HEK293T (cell line): Measurements from ENCODE around the gene MED15.

Experiments
- CTCF ChIA-PET: fragments of 350-600 bp; formaldehyde crosslinking; extraction: SDS; loops from one replicate; lab custom pipeline; 2021; ENCODE audit warnings: antibody characterized with exemption, inconsistent platforms; lab: Yijun Ruan, JAX
- POLR2A ChIA-PET: fragments of 350-600 bp; formaldehyde crosslinking; extraction: SDS; loops from one replicate; lab custom pipeline; 2020; ENCODE audit warnings: antibody characterized with exemption, inconsistent platforms; lab: Yijun Ruan, JAX
- DNase-seq: peaks from one replicate; pipeline ENCODE4 v3.0.0; 2012; ENCODE audit warnings: mixed read lengths; ENCODE audit errors: extremely low spot score
- ARNT ChIP-seq: fragments of 450-650 bp; IDR thresholded peaks from 2 replicates; pipeline ENCODE4 v1.6.1; 2017; ENCODE audit warnings: mild to moderate bottlenecking
- BHLHE40 ChIP-seq: fragments of 450-650 bp; IDR thresholded peaks from 2 replicates; pipeline ENCODE4 v1.6.1; 2016; ENCODE audit warnings: mild to moderate bottlenecking, moderate library complexity, borderline replicate concordance
- CTBP1 ChIP-seq: fragments of 450-650 bp; IDR thresholded peaks from 2 replicates; pipeline ENCODE4 v1.6.1; 2016; ENCODE audit warnings: borderline replicate concordance
- ELF4 ChIP-seq: fragments of 450-650 bp; IDR thresholded peaks from 2 replicates; pipeline ENCODE4 v1.6.1; 2017; ENCODE audit warnings: antibody characterized with exemption
- FOXA1 ChIP-seq: fragments of 450-650 bp; IDR thresholded peaks from 2 replicates; pipeline ENCODE4 v1.6.1; 2016; ENCODE audit warnings: mild to moderate bottlenecking
- FOXK2 ChIP-seq: fragments of 450-650 bp; IDR thresholded peaks from 2 replicates; pipeline ENCODE4 v1.6.1; 2016; ENCODE audit warnings: mild to moderate bottlenecking
- FOXM1 ChIP-seq: fragments of 450-650 bp; IDR thresholded peaks from 2 replicates; pipeline ENCODE4 v1.6.1; 2017; ENCODE audit warnings: mild to moderate bottlenecking, borderline replicate concordance
- HDGF ChIP-seq: fragments of 450-650 bp; IDR thresholded peaks from 2 replicates; pipeline ENCODE4 v1.6.1; 2017; ENCODE audit warnings: antibody characterized with exemption, borderline replicate concordance
- L3MBTL2 ChIP-seq: fragments of 450-650 bp; conservative IDR thresholded peaks from 2 replicates; pipeline ENCODE4 v1.6.1; 2016; ENCODE audit warnings: mild to moderate bottlenecking
- LEF1 ChIP-seq: fragments of 450-650 bp; IDR thresholded peaks from 2 replicates; pipeline ENCODE4 v1.6.1; 2017; ENCODE audit warnings: mild to moderate bottlenecking, borderline replicate concordance
- NFRKB ChIP-seq: fragments of 450-650 bp; IDR thresholded peaks from 2 replicates; pipeline ENCODE4 v1.6.1; 2016; ENCODE audit warnings: mild to moderate bottlenecking, moderate library complexity
- PKNOX1 ChIP-seq: fragments of 450-650 bp; IDR thresholded peaks from 2 replicates; pipeline ENCODE4 v1.6.1; 2016
- SP1 ChIP-seq: fragments of 450-650 bp; IDR thresholded peaks from 2 replicates; pipeline ENCODE4 v1.6.1; 2017
- SUZ12 ChIP-seq: fragments of 450-650 bp; IDR thresholded peaks from 2 replicates; pipeline ENCODE4 v1.6.1; 2016; ENCODE audit warnings: mild to moderate bottlenecking
- TARDBP ChIP-seq: fragments of 450-650 bp; IDR thresholded peaks from 2 replicates; pipeline ENCODE4 v1.6.1; 2016
- ZNF384 ChIP-seq: fragments of 450-650 bp; IDR thresholded peaks from 2 replicates; pipeline ENCODE4 v1.6.1; 2016

The MED15 gene

GRCh38 chr22:20551805-20552442 lies 44.5 kb downstream of the MED15 start:
- ChIA-PET CTCF (interaction anchor here (0.9 to 2.4 kb wide), 2 partner anchors 12 to 16 kb away, joined by 3 to 11 read pairs; no protein-coding TSS in a partner anchor), POLR2A (no interaction called here)
- TF ChIP-seq L3MBTL2 (no peak), SUZ12 (no peak), NFRKB (no peak), FOXA1 (no peak), ELF4 (no peak), ARNT (no peak), PKNOX1 (no peak), FOXK2 (no peak), FOXM1 (no peak), BHLHE40 (no peak), LEF1 (no peak), SP1 (no peak), HDGF (no peak), ZNF384 (no peak), TARDBP (no peak), CTBP1 (no peak)
- no peak for DNase-seq

GRCh38 chr22:20552443-20553401 lies 45.3 kb downstream of the MED15 start:
- no peak for DNase-seq
- ChIA-PET CTCF (interaction anchor here (0.7 to 2.4 kb wide), 4 partner anchors 11 to 15 kb away, joined by 3 to 11 read pairs (median 3); no protein-coding TSS in a partner anchor), POLR2A (interaction anchor here (1.8 kb wide), 1 partner anchor 45 kb away, joined by 4 read pairs; no protein-coding TSS in a partner anchor)
- no peak for TF ChIP-seq LEF1
- TF ChIP-seq L3MBTL2, result no peak
- no peak for TF ChIP-seq ZNF384
- TF ChIP-seq ELF4, result no peak
- no peak for TF ChIP-seq HDGF
- TF ChIP-seq FOXM1, result no peak
- TF ChIP-seq ARNT, result no peak
- TF ChIP-seq SP1, result no peak
- TF ChIP-seq BHLHE40, result no peak
- TF ChIP-seq SUZ12, result no peak
- TF ChIP-seq FOXA1, result no peak
- no peak for TF ChIP-seq PKNOX1
- no peak for TF ChIP-seq TARDBP
- no peak for TF ChIP-seq FOXK2

- no peak for DNase-seq
- ChIA-PET POLR2A (interaction anchor here (1.8 kb wide), 1 partner anchor 46 kb away, joined by 4 read pairs; no protein-coding TSS in a partner anchor), CTCF (interaction anchor here (0.8 to 1.0 kb wide), 2 partner anchors 14 to 17 kb away, joined by 3 read pairs; no protein-coding TSS in a partner anchor)
- TF ChIP-seq FOXK2 (no peak), NFRKB (no peak), L3MBTL2 (no peak), LEF1 (no peak), TARDBP (no peak), ELF4 (no peak), ZNF384 (no peak), PKNOX1 (no peak), HDGF (no peak), BHLHE40 (no peak)
These were observed 46.7 kb downstream of the MED15 start for GRCh38 chr22:20553947-20554741.

GRCh38 chr22:20554824-20555223 lies 47.4 kb downstream of the MED15 start:
- CTCF ChIA-PET, result interaction anchor here (1.0 kb wide), 1 partner anchor 16 kb away, joined by 3 read pairs; no protein-coding TSS in a partner anchor
- POLR2A ChIA-PET, result no interaction called here
- TF ChIP-seq BHLHE40 (no peak), ZNF384 (no peak), PKNOX1 (no peak), SP1 (no peak), L3MBTL2 (no peak), ARNT (no peak), FOXM1 (no peak), CTBP1 (no peak), ELF4 (no peak), FOXA1 (no peak)
- DNase-seq, result no peak
